HFFc6 (cell line): ENCODE measurements around the gene CDK5. TPM values are rescaled to one million over a fixed set of nuclear protein-coding genes. Genes with fewer than 3 reads are reported as not detected.

Source experiments
- DNase-seq: peaks from one replicate; pipeline ENCODE4 v3.0.0-alpha.2; 2018
- H3K27ac Mint-ChIP-seq: 2 replicates; pipeline ENCODE4 v1.8.0; 2020; ENCODE audit warnings: mild to moderate bottlenecking, mixed read lengths
- H3K27me3 Mint-ChIP-seq: 2 replicates; pipeline ENCODE4 v1.8.0; 2021; ENCODE audit warnings: mild to moderate bottlenecking, moderate library complexity, mixed read lengths; ENCODE audit not compliant: insufficient read depth
- H3K36me3 Mint-ChIP-seq: 2 replicates; pipeline ENCODE4 v1.8.0; 2021; ENCODE audit warnings: low read depth, mixed read lengths
- H3K4me1 Mint-ChIP-seq: 2 replicates; pipeline ENCODE4 v1.8.0; 2020; ENCODE audit warnings: low read depth, mixed read lengths
- H3K4me3 Mint-ChIP-seq: 2 replicates; pipeline ENCODE4 v1.8.0; 2020; ENCODE audit warnings: mild to moderate bottlenecking, moderate library complexity, mixed read lengths
- H3K9me3 Mint-ChIP-seq: 2 replicates; pipeline ENCODE4 v1.8.0; 2020; ENCODE audit warnings: mild to moderate bottlenecking, mixed read lengths
- CTCF ChIP-seq: fragments of 200-600 bp; sonication (generic); IDR thresholded peaks from 2 replicates; pipeline ENCODE4 v1.5.0; 2021; ENCODE audit warnings: antibody characterized with exemption, mild to moderate bottlenecking
- total RNA-seq, 6 experiments: library from RNA; stranded (reverse); fragmentation: NEBNext Ultra II Directional; extraction: Animal tissue kit (Norgen Biotek cat#: 25700); gene quantifications; 2 replicates in 1 of 6; 3 replicates in 5 of 6; pipeline ENCODE4 v1.2.3, GENCODE V29; 2021

CDK5 gene
- total RNA-seq, 6 experiments from 2014 or later = 31.3 to 37.3 (median 33.4) TPM

- DNase-seq = no peak
- Mint-ChIP-seq H3K27ac (no peak overlapping the region), H3K4me1 (peaks cover 30% of the 10 kb centered on the region), H3K9me3 (no peaks in the 10 kb centered on the region), H3K4me3 (peak overlapping the region; percentile 50; the same call in 1 of the 2 replicates), H3K27me3 (peaks cover 45% of the 10 kb centered on the region), H3K36me3 (no peaks in the 10 kb centered on the region)
- TF ChIP-seq CTCF = peak; percentile 56
These were observed 39.1 kb downstream of the CDK5 start for GRCh38 chr7:151018421-151019129.

GRCh38 chr7:151017953-151018420 is 39.7 kb downstream of the CDK5 start:
- no peaks in the 10 kb centered on the region for H3K9me3 Mint-ChIP-seq
- H3K27ac Mint-ChIP-seq = no peak overlapping the region
- DNase-seq = no peak
- TF ChIP-seq CTCF = peak; percentile 94
- peak overlapping the region; percentile 50; the same call in 1 of the 2 replicates for H3K4me3 Mint-ChIP-seq
- peaks cover 44% of the 10 kb centered on the region for H3K27me3 Mint-ChIP-seq
- H3K4me1 Mint-ChIP-seq = peaks cover 30% of the 10 kb centered on the region
- no peaks in the 10 kb centered on the region for H3K36me3 Mint-ChIP-seq

GRCh38 chr7:151017370-151017952 is 40.2 kb downstream of the CDK5 start:
- Mint-ChIP-seq H3K4me3 (peak overlapping the region; percentile 50; the same call in 1 of the 2 replicates), H3K27me3 (peaks cover 44% of the 10 kb centered on the region), H3K27ac (no peak overlapping the region), H3K4me1 (peaks cover 36% of the 10 kb centered on the region), H3K9me3 (no peaks in the 10 kb centered on the region), H3K36me3 (no peaks in the 10 kb centered on the region)
- no peak for TF ChIP-seq CTCF
- DNase-seq = no peak

GRCh38 chr7:151016942-151017341 is 40.8 kb downstream of the CDK5 start:
- no peak for TF ChIP-seq CTCF
- no peak for DNase-seq
- Mint-ChIP-seq H3K4me3 (no peak overlapping the region), H3K9me3 (no peaks in the 10 kb centered on the region), H3K27me3 (peaks cover 44% of the 10 kb centered on the region), H3K4me1 (peaks cover 41% of the 10 kb centered on the region), H3K36me3 (no peaks in the 10 kb centered on the region), H3K27ac (no peak overlapping the region)

GRCh38 chr7:151016505-151016904 is 41.2 kb downstream of the CDK5 start:
- Mint-ChIP-seq H3K36me3 (no peaks in the 10 kb centered on the region), H3K4me3 (no peak overlapping the region), H3K27ac (no peak overlapping the region), H3K27me3 (peaks cover 44% of the 10 kb centered on the region), H3K9me3 (no peaks in the 10 kb centered on the region), H3K4me1 (peaks cover 44% of the 10 kb centered on the region)
- no peak for DNase-seq
- no peak for TF ChIP-seq CTCF
